ENCODE data around the gene ADGRB2.

ADGRB2 gene

GRCh38 chr1:31791131-31791858 lies 27.2 kb upstream of the ADGRB2 start:
- ATAC-seq (replicated peaks) (no peak), DNase-seq (no peak)
- Mint-ChIP-seq H3K27ac (peak overlapping the region in 1 of 2 donors; percentile 41), H3K9me3 (no peaks in the 10 kb centered on the region), H3K36me3 (ENCODE audit: insufficient read depth) (peaks cover 12% of the 10 kb centered on the region), H3K27me3 (peaks cover 0 to 20% of the 10 kb centered on the region in 2 donors), H3K4me3 (no peak overlapping the region), H3K4me1 (ENCODE audit: low read depth in 2 of 2) (peaks cover 8 to 14% of the 10 kb centered on the region in 2 donors)

GRCh38 chr1:31790641-31791091 lies 26.5 kb upstream of the ADGRB2 start:
- H3K4me1 Mint-ChIP-seq (ENCODE audit: low read depth in 2 of 2) = peaks cover 8 to 14% of the 10 kb centered on the region in 2 donors
- DNase-seq (no peak), ATAC-seq (replicated peaks) (no peak)
- H3K4me3 Mint-ChIP-seq = no peak overlapping the region
- peaks cover 12% of the 10 kb centered on the region for H3K36me3 Mint-ChIP-seq (ENCODE audit: insufficient read depth)
- peaks cover 0 to 14% of the 10 kb centered on the region in 2 donors for H3K27me3 Mint-ChIP-seq
- no peak overlapping the region for H3K27ac Mint-ChIP-seq
- H3K9me3 Mint-ChIP-seq = no peaks in the 10 kb centered on the region

- H3K27me3 Mint-ChIP-seq = peaks cover 0 to 11% of the 10 kb centered on the region in 2 donors
- DNase-seq (no peak), ATAC-seq (replicated peaks) (no peak)
- H3K4me3 Mint-ChIP-seq = peak overlapping the region in 1 of 2 donors; percentile 87
- H3K27ac Mint-ChIP-seq = peak overlapping the region in 1 of 2 donors; percentile 96
- peaks cover 8 to 14% of the 10 kb centered on the region in 2 donors for H3K4me1 Mint-ChIP-seq (ENCODE audit: low read depth in 2 of 2)
- H3K9me3 Mint-ChIP-seq = no peaks in the 10 kb centered on the region
- H3K36me3 Mint-ChIP-seq (ENCODE audit: insufficient read depth) = peaks cover 12% of the 10 kb centered on the region
These were observed 26.0 kb upstream of the ADGRB2 start for GRCh38 chr1:31790140-31790539.

GRCh38 chr1:31789259-31790065 lies 25.3 kb upstream of the ADGRB2 start:
- DNase-seq (peak; percentile 97 to 98 (median 97)), ATAC-seq (replicated peaks) (peak; percentile 78)
- Mint-ChIP-seq H3K4me3 (peak overlapping the region; percentile 87 to 88), H3K9me3 (no peaks in the 10 kb centered on the region), H3K27ac (peak overlapping the region; percentile 96), H3K36me3 (ENCODE audit: insufficient read depth) (peaks cover 12% of the 10 kb centered on the region), H3K4me1 (ENCODE audit: low read depth in 2 of 2) (peaks cover 8 to 14% of the 10 kb centered on the region in 2 donors), H3K27me3 (peaks cover 0 to 11% of the 10 kb centered on the region in 2 donors)

GRCh38 chr1:31788825-31789256 lies 24.7 kb upstream of the ADGRB2 start:
- Mint-ChIP-seq H3K36me3 (ENCODE audit: insufficient read depth) (peaks cover 12% of the 10 kb centered on the region), H3K27me3 (peaks cover 0 to 11% of the 10 kb centered on the region in 2 donors), H3K4me3 (peak overlapping the region; percentile 87 to 88), H3K27ac (peak overlapping the region; percentile 96), H3K9me3 (no peaks in the 10 kb centered on the region), H3K4me1 (ENCODE audit: low read depth in 2 of 2) (peaks cover 8 to 14% of the 10 kb centered on the region in 2 donors)
- DNase-seq (peak in 1 of 3 experiments; percentile 36), ATAC-seq (replicated peaks) (peak; percentile 57)

- peak overlapping the region; percentile 87 to 88 for H3K4me3 Mint-ChIP-seq
- DNase-seq (peak; percentile 89 to 92 (median 91)), ATAC-seq (replicated peaks) (peak; percentile 76)
- peaks cover 12% of the 10 kb centered on the region for H3K36me3 Mint-ChIP-seq (ENCODE audit: insufficient read depth)
- peaks cover 0 to 11% of the 10 kb centered on the region in 2 donors for H3K27me3 Mint-ChIP-seq
- H3K27ac Mint-ChIP-seq = peak overlapping the region; percentile 96
- no peaks in the 10 kb centered on the region for H3K9me3 Mint-ChIP-seq
- H3K4me1 Mint-ChIP-seq (ENCODE audit: low read depth in 2 of 2) = peaks cover 8 to 14% of the 10 kb centered on the region in 2 donors
These were observed 24.1 kb upstream of the ADGRB2 start for GRCh38 chr1:31788138-31788824.

GRCh38 chr1:31787786-31788137 lies 23.6 kb upstream of the ADGRB2 start:
- H3K4me1 Mint-ChIP-seq (ENCODE audit: low read depth in 2 of 2) = peaks cover 8 to 14% of the 10 kb centered on the region in 2 donors
- no peaks in the 10 kb centered on the region for H3K9me3 Mint-ChIP-seq
- peak overlapping the region; percentile 87 to 88 for H3K4me3 Mint-ChIP-seq
- peaks cover 12% of the 10 kb centered on the region for H3K36me3 Mint-ChIP-seq (ENCODE audit: insufficient read depth)
- H3K27ac Mint-ChIP-seq = peak overlapping the region; percentile 96
- no peak for ATAC-seq (replicated peaks)
- DNase-seq = no peak
- peaks cover 0 to 10% of the 10 kb centered on the region in 2 donors for H3K27me3 Mint-ChIP-seq

- H3K36me3 Mint-ChIP-seq (ENCODE audit: insufficient read depth) = peaks cover 12% of the 10 kb centered on the region
- no peak for ATAC-seq (replicated peaks)
- peaks cover 0 to 10% of the 10 kb centered on the region in 2 donors for H3K27me3 Mint-ChIP-seq
- DNase-seq = no peak
- H3K4me1 Mint-ChIP-seq (ENCODE audit: low read depth in 2 of 2) = peaks cover 8 to 15% of the 10 kb centered on the region in 2 donors
- H3K4me3 Mint-ChIP-seq = peak overlapping the region; percentile 87 to 88
- peak overlapping the region; percentile 96 for H3K27ac Mint-ChIP-seq
- no peaks in the 10 kb centered on the region for H3K9me3 Mint-ChIP-seq
These were observed 23.1 kb upstream of the ADGRB2 start for GRCh38 chr1:31787261-31787660.

- Mint-ChIP-seq H3K4me3 (no peak overlapping the region), H3K4me1 (ENCODE audit: low read depth in 2 of 2) (peaks cover 8 to 17% of the 10 kb centered on the region in 2 donors), H3K27ac (peak overlapping the region in 1 of 2 donors; percentile 96), H3K36me3 (ENCODE audit: insufficient read depth) (peaks cover 12% of the 10 kb centered on the region), H3K27me3 (peaks cover 0 to 12% of the 10 kb centered on the region in 2 donors), H3K9me3 (no peaks in the 10 kb centered on the region)
- ATAC-seq (replicated peaks) (no peak), DNase-seq (no peak)
These were observed 22.4 kb upstream of the ADGRB2 start for GRCh38 chr1:31786366-31787060.

GRCh38 chr1:31785947-31786290 lies 21.8 kb upstream of the ADGRB2 start:
- Mint-ChIP-seq H3K4me1 (ENCODE audit: low read depth in 2 of 2) (peaks cover 8 to 20% of the 10 kb centered on the region in 2 donors), H3K4me3 (no peak overlapping the region), H3K27ac (no peak overlapping the region), H3K9me3 (no peaks in the 10 kb centered on the region), H3K27me3 (peaks cover 0 to 18% of the 10 kb centered on the region in 2 donors), H3K36me3 (ENCODE audit: insufficient read depth) (peaks cover 10% of the 10 kb centered on the region)
- DNase-seq (no peak), ATAC-seq (replicated peaks) (no peak)

GRCh38 chr1:31785020-31785946 lies 21.1 kb upstream of the ADGRB2 start:
- no peak for ATAC-seq (replicated peaks)
- Mint-ChIP-seq H3K27ac (no peak overlapping the region), H3K4me1 (ENCODE audit: low read depth in 2 of 2) (peaks cover 8 to 20% of the 10 kb centered on the region in 2 donors), H3K4me3 (no peak overlapping the region), H3K27me3 (peaks cover 0 to 25% of the 10 kb centered on the region in 2 donors), H3K9me3 (no peaks in the 10 kb centered on the region), H3K36me3 (ENCODE audit: insufficient read depth) (peaks cover 9% of the 10 kb centered on the region)
- no peak for DNase-seq

Data from effector memory CD8-positive, alpha-beta T cell (primary cell).